Stimulated activated CD8-positive, alpha-beta memory T cell treated with anti-CD3 and anti-CD28 coated beads, Interleukin-4, amount 100 ng/mL, for 24 hours (primary cell): ENCODE measurements around the gene MTA3.
"Not testable (repeated sequence)": the region's sequence is repeated elsewhere in the genome, so short reads cannot be mapped to it uniquely, and the experiment has no call there.

Experiments
- DNase-seq: peaks from one replicate; pipeline ENCODE4 v3.0.0-alpha.2; 2020; ENCODE audit warnings: low read depth

MTA3 gene

GRCh38 chr2:42568401-42569115 is at the start of gene MTA3:
TSS of gene MTA3 (plus strand) at chr2:42568632. CDS start at chr2:42568746, 114 bp downstream.
- DNase-seq = peak; percentile 38

- no peak for DNase-seq
These were observed 48.8 kb upstream of the MTA3 start for GRCh38 chr2:42519624-42520023.

DNA sequence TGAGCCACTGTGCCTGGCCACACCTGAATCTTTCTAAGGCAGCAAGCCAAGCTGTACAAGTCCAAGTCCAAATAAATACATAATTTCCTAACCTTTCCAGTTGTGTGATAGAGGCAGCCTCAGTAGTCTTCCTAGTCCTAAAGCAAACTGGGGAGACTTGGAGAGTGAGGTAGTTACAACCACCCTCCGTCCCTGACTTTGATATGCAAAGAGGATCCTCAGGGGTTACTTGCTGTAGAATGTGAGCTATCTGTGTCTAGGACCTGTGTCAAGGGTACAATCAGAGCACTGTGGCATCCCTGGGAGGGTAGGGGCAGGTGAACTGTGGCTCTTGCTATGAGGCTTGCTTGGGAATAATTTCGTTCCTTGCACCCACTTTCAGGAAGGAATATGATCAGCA is 46.4 kb upstream of the MTA3 start:
- DNase-seq = no peak

- DNase-seq = no peak
These were observed 45.1 kb upstream of the MTA3 start for GRCh38 chr2:42523341-42523740.

DNA sequence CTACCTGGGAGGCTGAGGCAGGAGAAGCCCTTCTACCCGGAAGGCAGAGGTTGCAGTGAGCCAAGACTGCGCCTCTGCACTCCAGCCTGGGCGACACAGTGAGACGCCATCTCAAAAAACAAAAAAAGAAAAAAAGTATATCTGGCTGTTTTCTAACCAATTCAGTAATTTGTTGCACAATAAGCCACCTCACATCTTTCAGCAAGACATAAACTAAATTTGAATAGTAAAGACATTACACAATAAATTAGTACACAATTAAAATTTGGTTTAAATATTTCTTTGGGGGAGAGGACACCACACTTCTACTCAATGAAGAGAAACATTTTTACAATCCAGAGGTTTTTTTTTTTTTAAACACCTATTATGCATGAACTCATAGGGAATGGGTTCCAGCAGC is 36.0 kb upstream of the MTA3 start:
- no peak for DNase-seq

GRCh38 chr2:42537493-42537892 is 30.9 kb upstream of the MTA3 start:
- DNase-seq = no peak

DNA sequence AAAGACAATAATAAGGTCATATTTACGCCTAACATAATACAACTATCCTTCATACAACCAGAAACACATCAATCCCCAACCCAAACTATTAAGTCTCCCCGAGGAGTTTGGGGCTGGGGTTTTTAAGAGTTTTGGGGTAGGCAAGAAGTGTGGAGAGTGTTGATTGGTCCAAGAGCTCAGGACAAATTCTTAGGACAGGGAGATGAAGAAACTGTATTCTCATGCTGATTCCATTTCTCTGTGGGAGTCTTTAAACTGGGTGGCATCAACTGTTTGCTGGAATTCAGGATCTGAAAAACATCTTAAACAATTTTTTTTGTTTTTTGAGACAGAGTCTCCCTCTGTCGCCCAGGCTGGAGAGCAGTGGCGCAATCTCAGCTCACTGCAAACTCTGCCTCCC is 25.6 kb upstream of the MTA3 start:
- DNase-seq = no peak

DNA sequence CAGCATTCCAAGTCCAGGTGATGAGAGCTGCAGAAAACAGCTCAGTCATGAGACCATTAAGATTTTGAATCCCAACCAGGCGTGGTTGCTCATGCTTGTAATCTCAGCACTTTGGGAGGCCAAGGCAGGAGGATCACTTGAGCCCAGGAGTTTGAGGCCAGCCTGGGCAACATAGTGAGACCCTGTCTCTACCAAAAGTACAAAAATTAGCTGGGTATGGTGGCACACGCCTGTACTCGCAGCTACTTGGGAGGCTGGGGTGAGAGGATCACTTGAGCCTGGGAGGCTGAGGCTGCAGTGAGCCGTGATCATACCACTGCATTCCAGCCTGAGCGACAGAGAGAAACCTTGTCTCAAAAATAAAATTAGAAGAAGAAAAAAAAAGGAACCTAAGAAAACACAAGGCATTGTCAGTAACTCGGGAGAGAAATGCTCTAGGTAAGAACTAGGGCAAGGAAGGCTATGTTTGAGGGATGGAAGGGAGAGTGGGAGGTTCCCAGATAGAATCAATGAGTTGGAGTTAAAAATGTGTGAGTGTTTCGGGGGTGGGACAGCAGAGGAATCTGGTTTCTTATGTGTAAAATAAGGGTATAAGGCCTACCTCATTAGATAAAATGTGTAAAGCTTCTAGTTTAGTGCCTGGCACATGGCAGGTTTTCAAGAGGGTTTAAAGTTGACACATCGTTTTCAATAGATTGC is 23.3 kb upstream of the MTA3 start:
- no peak for DNase-seq

- DNase-seq = no peak
These were observed 22.5 kb upstream of the MTA3 start for GRCh38 chr2:42545841-42546390.

- no peak for DNase-seq
These were observed 21.4 kb upstream of the MTA3 start for GRCh38 chr2:42547014-42547413.

- no peak for DNase-seq
These were observed 20.8 kb upstream of the MTA3 start for GRCh38 chr2:42547446-42548295.

DNA sequence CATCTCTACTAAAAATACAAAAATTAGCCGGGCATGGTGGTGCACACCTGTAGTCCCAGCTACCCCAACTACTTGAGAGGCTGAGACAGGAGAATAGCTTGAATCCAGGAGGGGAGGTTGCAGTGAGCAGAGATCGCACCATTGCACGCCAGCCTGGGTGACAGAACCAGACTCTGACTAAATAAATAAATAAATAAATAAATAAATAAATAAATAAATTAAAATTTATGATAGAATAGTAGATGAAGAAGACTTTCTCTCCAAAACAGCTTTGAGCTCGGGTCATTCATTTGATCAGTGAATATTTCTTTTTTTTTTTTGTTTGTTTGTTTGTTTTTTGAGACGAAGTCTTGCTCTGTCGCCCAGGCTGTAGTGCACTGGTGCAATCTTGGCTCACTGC is 17.6 kb upstream of the MTA3 start:
- DNase-seq = no peak

DNA sequence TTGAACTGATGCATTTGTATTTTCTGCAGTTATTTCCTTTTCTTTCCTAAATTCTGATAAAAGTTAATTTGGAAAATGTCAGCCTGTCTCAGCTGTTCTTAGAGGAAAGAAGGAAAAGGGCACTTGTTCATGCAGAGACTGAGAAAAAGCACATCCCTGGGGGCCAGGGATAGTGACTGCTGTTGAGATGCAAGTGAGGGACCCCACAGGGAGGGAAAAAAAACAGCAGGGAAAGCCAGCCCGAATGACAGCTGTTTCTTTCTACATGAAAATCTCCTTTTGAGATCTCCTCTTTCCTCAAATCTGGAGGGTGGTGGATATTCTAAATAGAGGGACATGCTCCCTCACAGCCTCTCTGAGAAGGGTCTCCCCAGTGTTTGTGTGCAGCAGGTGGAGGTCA is 14.0 kb upstream of the MTA3 start:
- DNase-seq = no peak

DNA sequence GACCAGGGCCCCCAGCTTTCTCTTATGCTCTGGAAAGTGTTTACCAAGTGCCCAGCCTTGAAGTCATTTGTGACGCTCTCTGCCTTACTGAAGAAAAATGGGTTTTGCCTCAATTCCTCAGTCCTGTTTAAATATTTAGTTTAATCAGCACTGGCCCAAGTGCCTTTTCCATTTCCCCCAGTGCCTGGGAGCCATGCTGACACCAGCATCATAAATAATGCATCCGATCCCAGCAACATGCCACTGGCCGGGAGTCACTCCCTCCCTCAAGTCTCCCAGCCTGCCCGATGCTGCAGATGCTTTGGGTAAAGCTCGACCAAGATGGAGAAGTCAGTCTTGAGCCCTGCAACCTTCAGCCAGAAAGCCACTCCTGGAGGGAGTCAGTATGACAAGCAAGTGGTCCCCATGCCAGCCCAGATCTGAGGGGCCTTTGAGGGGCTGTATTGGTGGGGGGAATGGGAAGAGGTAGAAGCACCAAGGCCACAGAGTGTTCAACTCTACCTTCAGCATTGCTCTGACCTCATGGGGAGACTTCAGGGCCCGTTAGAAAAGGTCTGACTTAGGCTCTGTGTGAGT is 12.0 kb upstream of the MTA3 start:
- DNase-seq = no peak

- no peak for DNase-seq
These were observed 11.1 kb upstream of the MTA3 start for GRCh38 chr2:42557306-42557705.

- DNase-seq = no peak
These were observed 9.6 kb upstream of the MTA3 start for GRCh38 chr2:42558827-42559226.

DNA sequence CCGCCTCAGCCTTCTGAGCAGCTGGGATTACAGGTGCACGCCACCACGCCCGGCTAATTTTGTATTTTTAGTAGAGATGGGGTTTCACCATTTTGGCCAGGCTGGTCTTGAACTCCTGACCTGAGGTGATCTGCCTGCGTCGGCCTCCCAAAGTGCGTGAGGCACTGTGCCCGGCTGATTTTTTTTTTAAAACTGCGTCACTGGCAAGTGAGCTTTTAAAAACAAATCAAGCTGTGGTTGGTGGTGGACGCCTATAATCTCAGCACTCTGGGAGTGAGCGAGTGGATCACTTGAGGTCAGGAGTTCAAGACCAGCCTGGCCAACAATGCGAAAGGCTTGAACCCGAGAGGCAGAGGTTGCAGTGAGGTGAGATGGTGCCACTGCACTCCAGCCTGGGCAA is 8.3 kb upstream of the MTA3 start:
- not testable (repeated sequence) for DNase-seq

DNA sequence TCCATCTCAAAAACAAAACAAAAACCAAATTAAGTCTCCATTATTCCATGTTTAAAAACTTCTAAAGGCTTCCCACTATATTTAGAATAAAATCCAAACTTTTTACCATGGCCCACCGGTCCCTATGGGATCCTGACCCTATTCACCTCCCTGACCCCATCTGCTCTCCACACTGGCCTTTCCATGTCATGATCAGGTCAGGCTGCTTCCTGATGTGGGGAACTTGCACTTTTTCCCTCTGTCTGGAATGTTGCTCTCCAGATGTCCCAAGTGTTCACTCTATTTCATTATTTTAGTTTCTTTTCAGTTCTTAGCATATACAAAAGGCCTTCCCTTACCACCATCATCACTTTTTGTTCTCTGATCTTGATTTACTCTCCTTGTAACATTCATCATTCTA is 7.5 kb upstream of the MTA3 start:
- no peak for DNase-seq

DNA sequence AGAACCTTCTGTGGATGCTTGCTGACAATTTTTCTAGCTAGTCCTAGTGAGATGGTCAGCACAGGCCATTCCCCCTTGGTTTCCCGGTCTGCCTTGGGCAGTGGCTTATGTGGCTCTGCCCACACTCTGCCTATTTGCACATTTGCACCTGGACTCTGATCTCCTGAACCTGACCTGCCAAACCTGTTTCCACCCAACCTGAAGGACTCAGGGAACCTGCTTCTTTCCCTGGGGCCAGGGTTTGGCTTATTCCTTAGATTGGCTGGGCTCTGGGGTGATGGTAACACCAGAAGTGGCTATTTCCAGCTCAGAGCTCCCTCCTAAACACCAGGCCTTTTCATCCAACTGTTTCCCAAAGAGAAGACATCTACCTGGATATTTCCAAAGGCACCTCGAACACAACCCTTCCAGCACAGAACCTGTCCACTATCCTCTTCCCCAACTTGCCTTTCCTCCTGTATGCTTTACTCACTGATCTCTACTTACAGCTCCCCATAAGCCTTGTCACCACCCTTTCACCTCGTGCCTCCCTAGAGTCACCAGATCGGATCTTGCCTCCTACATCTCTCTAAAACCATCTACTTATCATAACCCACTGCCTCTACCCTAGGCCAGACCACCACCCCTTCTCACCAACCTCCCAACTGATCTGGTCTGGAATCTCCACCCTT is 5.8 kb upstream of the MTA3 start:
- no peak for DNase-seq

GRCh38 chr2:42566025-42566424 is 2.4 kb upstream of the MTA3 start:
- no peak for DNase-seq

GRCh38 chr2:42566837-42567321 is 1.6 kb upstream of the MTA3 start:
- no peak for DNase-seq

- no peak for DNase-seq
These were observed 1.1 kb upstream of the MTA3 start for GRCh38 chr2:42567364-42567763.
